Measurements from ENCODE around the gene KCNG4.

Gene KCNG4

GRCh38 chr16:84181144-84181915 is 58.5 kb downstream of the KCNG4 start:
- no peak for DNase-seq

GRCh38 chr16:84180519-84181140 is 59.2 kb downstream of the KCNG4 start:
- DNase-seq = no peak

DNA sequence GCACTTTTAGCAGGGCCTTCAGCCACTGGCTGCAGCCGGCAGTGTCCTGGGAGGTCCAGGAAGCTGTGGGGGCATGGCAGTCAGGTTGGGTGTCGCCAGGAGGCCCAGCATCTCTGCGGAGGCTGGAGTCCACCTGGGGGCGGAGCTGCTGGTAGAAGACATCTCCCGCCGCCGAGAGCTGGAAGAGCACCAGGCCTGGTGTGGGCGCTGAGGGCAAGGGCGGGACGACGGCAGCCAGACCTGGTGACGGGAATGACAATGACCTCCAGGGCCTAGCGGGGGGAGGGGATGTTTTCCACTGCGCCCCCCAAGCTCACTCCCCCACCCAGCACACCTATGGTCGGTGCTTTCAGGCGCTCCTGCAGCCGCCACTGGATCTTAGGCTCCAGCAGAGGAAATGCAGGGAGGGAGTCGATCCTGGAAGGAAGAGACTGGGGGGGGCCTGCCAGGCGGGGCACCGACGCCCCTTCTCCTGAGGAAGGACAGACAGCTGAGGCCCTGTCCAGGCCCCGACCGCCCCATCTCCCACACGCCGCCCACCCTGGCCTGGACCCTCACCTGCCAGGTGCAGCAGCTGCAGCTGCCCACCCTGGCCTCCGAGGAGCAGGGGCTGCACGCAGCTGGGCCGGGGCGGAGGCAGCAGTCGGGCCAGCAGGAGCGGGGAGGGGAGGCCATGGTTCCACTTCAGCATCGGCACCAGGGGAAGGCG is 60.0 kb downstream of the KCNG4 start:
- no peak for DNase-seq

- DNase-seq = no peak
Measured at GRCh38 chr16:84178892-84179611, 60.8 kb downstream of the KCNG4 start.

GRCh38 chr16:84178146-84178765 is 61.6 kb downstream of the KCNG4 start:
- DNase-seq = no peak

GRCh38 chr16:84177741-84178073 is 62.1 kb downstream of the KCNG4 start:
- DNase-seq = peak in 1 of 2 experiments; percentile 21

DNA sequence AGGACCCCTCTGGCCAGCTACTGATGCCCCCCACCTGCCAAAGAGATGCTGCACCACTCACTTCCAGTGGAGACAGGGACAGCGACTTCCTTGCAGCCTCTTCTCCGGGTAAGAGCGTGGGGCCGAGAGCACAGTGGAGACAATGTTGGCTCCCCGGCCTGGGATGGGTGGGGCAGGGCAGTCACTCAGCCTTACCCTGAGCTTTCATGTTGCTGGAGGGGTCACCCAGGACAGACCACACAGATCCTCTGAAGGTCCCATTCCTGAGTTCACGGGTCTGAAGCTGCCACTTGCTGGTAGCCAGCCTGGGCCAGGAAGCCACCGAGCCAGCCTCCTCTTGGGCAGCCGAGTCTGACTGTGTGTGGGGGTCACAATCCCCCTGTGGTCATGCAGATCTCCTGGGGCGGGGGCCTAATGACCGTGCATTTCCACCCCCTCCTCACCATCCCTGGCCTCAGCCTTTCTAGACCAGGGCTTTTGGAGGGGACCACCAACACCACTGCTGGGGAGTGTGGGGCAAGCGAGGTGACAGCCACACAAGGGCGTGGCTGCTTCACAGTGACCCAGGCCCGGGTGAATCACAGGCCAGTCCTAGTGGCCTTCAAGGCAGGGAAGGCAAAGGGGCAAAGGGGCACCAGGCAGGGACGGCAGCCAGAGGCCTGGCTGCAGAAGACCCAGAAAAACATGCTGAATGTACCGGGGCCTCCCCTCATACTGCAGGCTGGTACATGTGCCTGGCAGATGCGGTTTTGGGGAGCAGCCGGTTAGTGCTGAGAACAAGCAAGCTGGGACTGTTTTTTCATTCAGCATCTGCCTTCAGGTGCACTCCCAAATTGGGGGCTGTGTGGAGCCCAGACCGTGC is 63.4 kb downstream of the KCNG4 start:
- DNase-seq = no peak

DNA sequence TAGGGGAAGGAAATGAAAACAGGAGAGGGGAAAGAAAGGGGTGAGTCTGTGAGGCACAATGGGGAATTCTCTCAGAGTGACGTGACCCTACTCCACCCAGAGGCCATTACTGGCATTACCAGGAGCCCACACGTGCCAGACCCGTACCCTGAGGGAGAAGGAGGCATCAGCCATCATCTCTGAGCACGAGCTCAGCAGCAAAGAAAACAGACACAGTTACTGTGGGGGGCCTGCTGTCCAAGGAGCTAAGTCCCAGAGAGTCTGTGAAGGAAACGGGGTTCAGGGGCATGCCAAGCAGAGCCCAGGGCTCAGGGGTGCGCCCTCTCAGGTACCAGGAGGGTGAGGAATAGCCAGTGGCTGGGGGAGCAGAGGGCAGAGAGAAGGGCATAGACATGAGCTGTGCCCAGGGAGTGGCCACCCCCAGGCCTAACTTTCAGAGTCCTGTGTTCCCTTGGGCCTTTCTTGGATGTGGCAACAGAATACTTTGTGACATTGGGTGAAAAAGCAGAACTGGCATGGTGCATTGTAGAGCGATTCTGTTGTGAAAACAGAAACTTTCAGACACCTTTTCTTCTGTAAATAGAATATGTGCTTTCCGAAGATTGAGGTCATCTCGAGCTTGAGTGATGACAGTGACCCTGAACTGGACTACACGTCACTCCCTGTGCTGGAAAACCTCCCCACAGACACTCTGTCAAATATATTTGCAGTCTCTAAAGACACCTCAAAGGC is 64.3 kb downstream of the KCNG4 start:
- peak; percentile 52 to 67 for DNase-seq

- DNase-seq = no peak
Measured at GRCh38 chr16:84174396-84174795, 65.4 kb downstream of the KCNG4 start.

GRCh38 chr16:84169765-84170310 is 70.0 kb downstream of the KCNG4 start:
- DNase-seq = no peak

All from activated CD4-positive, alpha-beta T cell treated with anti-CD3 and anti-CD28 coated beads, Interleukin-2, amount 50 U/mL, for 48 hours (primary cell).